Pancreas (tissue), 10 donors: ENCODE data around the gene CSF1R. TPM values are rescaled to one million over a fixed set of nuclear protein-coding genes. Genes with fewer than 3 reads are reported as not detected.

Experiments
- ATAC-seq, 4 donors: fragments of 200-7000 bp; cut with Tn5 transposase; one replicate each; pipeline versions ENCODE4 v1.8.0 to v1.9.1; 2020; ENCODE audit warnings: mild to moderate bottlenecking in 4 of 4, moderate library complexity in 4 of 4
- DNase-seq, 6 donors: peaks; one replicate each; pipeline ENCODE4 v3.0.0-alpha.2; 2020
- FAIRE-seq: peaks from 2 replicates; lab custom pipeline; 2012; peaks lifted over from hg19 to GRCh38; lab: Jason Lieb, UNC
- H3K27ac ChIP-seq, 4 donors: fragments of 200-600 bp; sonication (generic); 1 replicate in 3 of 4; 2 replicates in 1 of 4; pipeline versions ENCODE4 v1.5.0 to v1.8.0; 2020
- H3K27me3 ChIP-seq, 4 donors: fragments of 200-600 bp; one replicate each; pipeline ENCODE4 v1.8.0; 2021
- H3K36me3 ChIP-seq, 3 donors: fragments of 200-600 bp; sonication (generic) in 1 of 3; one replicate each; pipeline versions ENCODE4 v1.5.0 to v1.8.0; 2020 to 2021
- H3K4me1 ChIP-seq, 3 donors: fragments of 200-600 bp; one replicate each; pipeline ENCODE4 v1.8.0; 2021
- H3K4me3 ChIP-seq, 4 donors: fragments of 200-600 bp; sonication (generic) in 2 of 4; one replicate each; pipeline versions ENCODE4 v1.5.0 to v1.8.0; 2020 to 2021
- H3K9me3 ChIP-seq, 4 donors: fragments of 200-600 bp; one replicate each; pipeline ENCODE4 v1.8.0; 2021
- CTCF ChIP-seq, 4 donors: fragments of 200-600 bp; sonication (generic) in 3 of 4; IDR thresholded peaks; one replicate each; pipeline versions ENCODE4 v1.5.0 to v1.8.0; 2021; ENCODE audit warnings: antibody characterized with exemption in 4 of 4
- WGBS, 2 donors: extraction: QIAGEN DNeasy Blood & Tissue Kit; methylation state at CpG; one replicate each; pipeline ENCODE4 v1.1.7; 2013; 5-methylcytosine and 5-hydroxymethylcytosine counted together
- intact Hi-C, 3 donors: fragments of 100-400 bp; cut with DNase I; formaldehyde crosslinking; loops; one replicate each; pipeline versions ENCODE4 v1.11.1 to v1.14.2; 2022
- polyA plus RNA-seq, 2 donors: library from polyadenylated mRNA; stranded (reverse); fragments of 200-250 nt; gene quantifications; one replicate each; pipeline ENCODE4 v1.2.3, GENCODE V29; 2013
- total RNA-seq, 6 donors: library from RNA; stranded (reverse); fragmentation: NEBNext Ultra II Directional in 4 of 6; extraction: Animal tissue kit (Norgen Biotek cat#: 25700) in 4 of 6; gene quantifications; one replicate each; pipeline versions ENCODE4 v1.2.1 to v1.2.4, GENCODE V29; 2021 to 2023
- donor health status: healthy with polysubstance abuse.
- donor health status: DM: no; HTN: no; CAD: no; lungs with moderate emphysema.
- donor health status: DM: no; HTN: no; CAD: no.
- donor health status: control.
- donor health status: control.
- donor health status: Bipolar disorder and iron deficiency.
- donor health status: DM: yes; HTN: yes; CAD: no.
- donor health status: DM: no; HTN: no; CAD: no.
- donor health status: DM: no; HTN: no; CAD: no.
- donor health status: DM: yes; HTN: yes; CAD: no.

Gene CSF1R
- total and polyA plus RNA-seq, 8 donors = 1.4 to 51.2 (median 4.1) TPM

- H3K4me3 ChIP-seq = no peak overlapping the region
Measured at GRCh38 chr5:150065346-150065745, 21.0 kb downstream of the CSF1R start.

GRCh38 chr5:150064681-150065220, 21.6 kb downstream of the CSF1R start:
- no peak overlapping the region for H3K4me3 ChIP-seq

More at GRCh38 chr5:150065346-150065745, 21.0 kb downstream of the CSF1R start:
- WGBS, 2 donors = 56 to 62% methylated on average over 6 of the region's 6 CpGs
- FAIRE-seq (no peak), ATAC-seq (peak in 3 of 4 donors; percentile 60 to 67 (median 63)), DNase-seq (peak in 2 of 6 donors; percentile 43 to 55)
- no peak for TF ChIP-seq CTCF (IDR thresholded peaks at IDR 0.05)
- Histone ChIP-seq H3K9me3 (no peaks in the 10 kb centered on the region), H3K27ac (no peak overlapping the region), H3K36me3 (no peaks in the 10 kb centered on the region), H3K27me3 (no peaks in the 10 kb centered on the region), H3K4me1 (no peaks in the 10 kb centered on the region)
- intact Hi-C loops = no loop called here

GRCh38 chr5:150063638-150064037, 22.7 kb downstream of the CSF1R start:
- TF ChIP-seq CTCF (IDR thresholded peaks at IDR 0.05) = no peak
- Histone ChIP-seq H3K27me3 (no peaks in the 10 kb centered on the region), H3K36me3 (no peaks in the 10 kb centered on the region), H3K4me3 (no peak overlapping the region), H3K9me3 (no peaks in the 10 kb centered on the region), H3K27ac (no peak overlapping the region), H3K4me1 (no peaks in the 10 kb centered on the region)
- 57 to 63% methylated on average over 5 of the region's 5 CpGs for whole genome bisulfite sequencing, 2 donors
- ATAC-seq (no peak), FAIRE-seq (no peak), DNase-seq (peak in 1 of 6 donors; percentile 40)
- intact Hi-C loops = no loop called here

More at GRCh38 chr5:150064681-150065220, 21.6 kb downstream of the CSF1R start:
- no peaks in the 10 kb centered on the region for H3K36me3 ChIP-seq
- peak in 1 of 6 donors; percentile 36 for DNase-seq
- ATAC-seq = no peak
- no peaks in the 10 kb centered on the region for H3K4me1 ChIP-seq
- intact Hi-C loops = no loop called here
- no peaks in the 10 kb centered on the region for H3K9me3 ChIP-seq
- no peak for FAIRE-seq
- H3K27me3 ChIP-seq = no peaks in the 10 kb centered on the region
- WGBS, 2 donors = 73 to 79% methylated on average over 7 of the region's 7 CpGs
- TF ChIP-seq CTCF (IDR thresholded peaks at IDR 0.05) = no peak
- no peak overlapping the region for H3K27ac ChIP-seq

GRCh38 chr5:150062216-150062922, 24.0 kb downstream of the CSF1R start:
- H3K27ac ChIP-seq = no peak overlapping the region
- H3K4me3 ChIP-seq = no peak overlapping the region
- H3K36me3 ChIP-seq = no peaks in the 10 kb centered on the region
- 82 to 85% methylated on average over 2 of the region's 2 CpGs for WGBS, 2 donors
- intact Hi-C loops = no loop called here
- ATAC-seq (no peak), FAIRE-seq (no peak), DNase-seq (no peak)
- H3K27me3 ChIP-seq = no peaks in the 10 kb centered on the region
- H3K9me3 ChIP-seq = no peaks in the 10 kb centered on the region
- H3K4me1 ChIP-seq = no peaks in the 10 kb centered on the region
- TF ChIP-seq CTCF (IDR thresholded peaks at IDR 0.05) = no peak

GRCh38 chr5:150061538-150061995, 24.8 kb downstream of the CSF1R start:
- no peaks in the 10 kb centered on the region for H3K9me3 ChIP-seq
- no peaks in the 10 kb centered on the region for H3K4me1 ChIP-seq
- no peak for TF ChIP-seq CTCF (IDR thresholded peaks at IDR 0.05)
- 81 to 84% methylated on average over 12 of the region's 12 CpGs for WGBS, 2 donors
- intact Hi-C loops = no loop called here
- DNase-seq (no peak), FAIRE-seq (no peak), ATAC-seq (no peak)
- H3K36me3 ChIP-seq = no peaks in the 10 kb centered on the region
- no peak overlapping the region for H3K4me3 ChIP-seq
- H3K27me3 ChIP-seq = no peaks in the 10 kb centered on the region
- H3K27ac ChIP-seq = no peak overlapping the region
